ENCODE measurements around the gene ST7. TPM values are rescaled to one million over a fixed set of nuclear protein-coding genes. Genes with fewer than 3 reads are reported as not detected.

ST7 gene
- total and polyA plus RNA-seq, 2 of the 8 experiments (the other 6 are each of a cell fraction or from before 2014, with no cell fraction given), result 16.3 to 18.0 TPM

DNA sequence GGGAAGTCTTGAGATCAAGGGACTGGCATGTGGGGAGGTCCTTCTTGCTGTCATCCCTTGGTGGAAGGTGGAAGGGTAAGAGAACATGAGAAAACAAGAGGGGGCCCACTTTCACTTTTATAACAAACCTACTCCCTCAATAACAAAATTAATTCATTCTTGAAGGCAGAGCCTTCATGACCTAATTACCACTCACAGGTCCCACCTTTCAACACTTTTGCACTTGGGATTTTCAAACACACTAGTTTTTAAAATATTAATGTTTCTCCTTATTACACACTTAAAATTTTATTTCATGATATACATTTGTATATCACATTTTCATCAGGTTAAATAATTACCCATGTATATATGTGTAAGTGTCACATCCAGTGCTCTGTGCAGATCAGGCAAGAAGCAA lies 2.0 kb downstream of the ST7 start:
- CTCF ChIA-PET (ENCODE audit: partially characterized antibody), result no interaction called here
- H3K4ac ChIP-seq (replicated peaks; ENCODE audit: insufficient read length, low read depth, low read length), result no peak overlapping the region
- H3K18ac ChIP-seq (ENCODE audit: extremely low read depth, low read length), result no peak overlapping the region
- no peak overlapping the region for H3K27ac ChIP-seq (ENCODE audit: low read depth, low read length)
- no peak overlapping the region for H3K56ac ChIP-seq (replicated peaks; ENCODE audit: insufficient read length, low read depth, low read length)
- H2BK20ac ChIP-seq (ENCODE audit: low read length), result no peak overlapping the region
- H4K8ac ChIP-seq (ENCODE audit: extremely low read depth, insufficient read depth, low read length), result no peak overlapping the region
- H3K4me2 ChIP-seq (ENCODE audit: insufficient read depth in 1 of 2, low read depth in 2 of 2, low read length in 2 of 2), result peak overlapping the region; percentile 80 to 85
- no peak overlapping the region for H2AFZ ChIP-seq (ENCODE audit: low read length)
- H3K9me3 ChIP-seq (ENCODE audit: insufficient read depth in 2 of 2, low read depth in 1 of 2, low read length in 1 of 2), result no peaks in the 10 kb centered on the region
- H4K20me1 ChIP-seq (replicated peaks in 1 of 2; ENCODE audit: control insufficient read depth in 1 of 2, insufficient read depth in 2 of 2, low read length in 2 of 2), result no peaks in the 10 kb centered on the region
- H3K36me3 ChIP-seq (ENCODE audit: control insufficient read depth in 2 of 4, insufficient read depth in 4 of 4, low read length in 3 of 4), result no peaks in the 10 kb centered on the region
- no peaks in the 10 kb centered on the region for H3K27me3 ChIP-seq (replicated peaks in 1 of 4; ENCODE audit: control insufficient read depth in 3 of 4, extremely low read depth in 1 of 4, insufficient read depth in 3 of 4, low read length in 3 of 4)
- H2AK5ac ChIP-seq (ENCODE audit: low read depth, low read length), result no peak overlapping the region
- H4K91ac ChIP-seq (replicated peaks; ENCODE audit: insufficient read length, low read length), result no peak overlapping the region
- POLR2A ChIA-PET (ENCODE audit: partially characterized antibody), result no interaction called here
- no peak overlapping the region for H3K9ac ChIP-seq (replicated peaks in 1 of 4; ENCODE audit: extremely low read depth in 1 of 4, low read depth in 3 of 4, low read length in 3 of 4)
- no peak overlapping the region for H2BK12ac ChIP-seq (ENCODE audit: low read depth, low read length)
- H3K14ac ChIP-seq (ENCODE audit: insufficient read length), result no peak overlapping the region
- no peak overlapping the region for H3K23ac ChIP-seq (ENCODE audit: insufficient read length)
- H3K79me1 ChIP-seq (ENCODE audit: low read depth, low read length), result peaks cover 2% of the 10 kb centered on the region; the same call in 1 of the 2 replicates
- DNase-seq (ENCODE audit: low read depth in 1 of 2, low spot score in 2 of 2), result no peak
- peaks cover 3% of the 10 kb centered on the region for H3K23me2 ChIP-seq (ENCODE audit: low read depth, low read length)
- H2BK5ac ChIP-seq (ENCODE audit: low read depth, low read length), result no peak overlapping the region
- TF ChIP-seq BCL11A (IDR thresholded peaks at IDR 0.05; ENCODE audit: low read depth in 2 of 2, low read length in 2 of 2) (no peak), YY1 (IDR thresholded peaks at IDR 0.05; ENCODE audit: low read depth, low read length) (no peak)
- no peak overlapping the region for H2BK120ac ChIP-seq (replicated peaks; ENCODE audit: low read depth, low read length)
- H3K79me2 ChIP-seq (ENCODE audit: control insufficient read depth in 1 of 2, insufficient read depth in 2 of 2, low read length in 2 of 2), result peaks cover 0 to 40% of the 10 kb centered on the region in 2 experiments; a peak in 2 of 4 replicates
- H3K4me1 ChIP-seq (replicated peaks in 1 of 4; ENCODE audit: control insufficient read depth in 3 of 4, insufficient read depth in 4 of 4, low read length in 3 of 4), result peaks cover 0 to 12% (median 6%) of the 10 kb centered on the region in 4 experiments; a peak in 3 of 7 replicates
- no peak overlapping the region for H2BK15ac ChIP-seq (ENCODE audit: low read length)
- H3K4me3 ChIP-seq (ENCODE audit: extremely low read depth in 1 of 4, insufficient read depth in 2 of 4, low read depth in 3 of 4, low read length in 4 of 4), result peak overlapping the region in 2 of 4 experiments; percentile 91 to 97; a peak in 3 of 8 replicates
- FAIRE-seq, result no peak
- H4K5ac ChIP-seq (ENCODE audit: insufficient read length, low read depth, low read length), result no peak overlapping the region

Data from H1 (cell line).